ENCODE data around the gene POLR1B. TPM values are rescaled to one million over a fixed set of nuclear protein-coding genes. Genes with fewer than 3 reads are reported as not detected.
"Not testable (repeated sequence)": the region's sequence is repeated elsewhere in the genome, so short reads cannot be mapped to it uniquely, and the experiment has no call there.

Gene POLR1B
- total and polyA plus RNA-seq, 2 experiments from 2014 or later = 8.4 to 12.6 TPM

GRCh38 chr2:112548980-112549379 is 6.7 kb downstream of the POLR1B start:
- TF ChIP-seq, protein P1, sequence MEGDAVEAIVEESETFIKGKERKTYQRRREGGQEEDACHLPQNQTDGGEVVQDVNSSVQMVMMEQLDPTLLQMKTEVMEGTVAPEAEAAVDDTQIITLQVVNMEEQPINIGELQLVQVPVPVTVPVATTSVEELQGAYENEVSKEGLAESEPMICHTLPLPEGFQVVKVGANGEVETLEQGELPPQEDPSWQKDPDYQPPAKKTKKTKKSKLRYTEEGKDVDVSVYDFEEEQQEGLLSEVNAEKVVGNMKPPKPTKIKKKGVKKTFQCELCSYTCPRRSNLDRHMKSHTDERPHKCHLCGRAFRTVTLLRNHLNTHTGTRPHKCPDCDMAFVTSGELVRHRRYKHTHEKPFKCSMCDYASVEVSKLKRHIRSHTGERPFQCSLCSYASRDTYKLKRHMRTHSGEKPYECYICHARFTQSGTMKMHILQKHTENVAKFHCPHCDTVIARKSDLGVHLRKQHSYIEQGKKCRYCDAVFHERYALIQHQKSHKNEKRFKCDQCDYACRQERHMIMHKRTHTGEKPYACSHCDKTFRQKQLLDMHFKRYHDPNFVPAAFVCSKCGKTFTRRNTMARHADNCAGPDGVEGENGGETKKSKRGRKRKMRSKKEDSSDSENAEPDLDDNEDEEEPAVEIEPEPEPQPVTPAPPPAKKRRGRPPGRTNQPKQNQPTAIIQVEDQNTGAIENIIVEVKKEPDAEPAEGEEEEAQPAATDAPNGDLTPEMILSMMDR (IDR thresholded peaks at IDR 0.05; ENCODE audit: low read depth, low read length) = no peak
- peaks cover 54% of the 10 kb centered on the region for H3K36me3 ChIP-seq
- no peak overlapping the region for H3K27ac ChIP-seq
- H3K9me3 ChIP-seq (ENCODE audit: low read depth) = no peaks in the 10 kb centered on the region
- DNase-seq (ENCODE audit: low read depth in 1 of 2, low spot score in 1 of 2) = no peak
- no peaks in the 10 kb centered on the region for H3K27me3 ChIP-seq
- H3K4me1 ChIP-seq (ENCODE audit: low read depth) = no peaks in the 10 kb centered on the region
- no peak overlapping the region for H3K4me3 ChIP-seq

- TF ChIP-seq, protein P1 (IDR thresholded peaks at IDR 0.05; ENCODE audit: low read depth, low read length) = no peak
- H3K4me1 ChIP-seq (ENCODE audit: low read depth) = no peaks in the 10 kb centered on the region
Observed at GRCh38 chr2:112566104-112566503, 23.8 kb downstream of the POLR1B start.

DNA sequence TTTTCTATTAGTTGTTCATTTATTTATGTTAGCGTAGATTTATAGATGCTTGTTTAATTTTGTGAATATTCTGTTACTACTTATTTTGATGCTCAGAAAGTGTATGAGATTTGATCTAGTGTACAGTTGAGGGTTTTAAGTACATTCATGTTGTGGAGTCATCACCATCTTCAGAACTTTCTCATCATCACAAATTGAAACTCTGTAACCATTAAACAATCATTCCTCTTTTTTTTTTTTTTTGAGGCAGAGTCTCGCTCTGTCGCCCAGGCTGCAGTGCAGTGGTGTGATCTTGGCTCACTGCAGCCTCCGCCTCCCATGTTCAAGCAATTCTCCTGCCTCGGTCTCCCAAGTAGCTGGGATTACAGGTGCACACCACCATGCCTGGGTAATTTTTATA is 24.2 kb downstream of the POLR1B start:
- not testable (repeated sequence) for H3K27ac ChIP-seq; DNase-seq (ENCODE audit: low read depth in 1 of 2, low spot score in 1 of 2); H3K4me3 ChIP-seq; H3K9me3 ChIP-seq (ENCODE audit: low read depth); H3K27me3 ChIP-seq; H3K4me1 ChIP-seq (ENCODE audit: low read depth)
- H3K36me3 ChIP-seq = peaks cover 31% of the 10 kb centered on the region

More at GRCh38 chr2:112566104-112566503, 23.8 kb downstream of the POLR1B start:
- Histone ChIP-seq H3K4me3 (no peak overlapping the region), H3K27me3 (no peaks in the 10 kb centered on the region), H3K9me3 (ENCODE audit: low read depth) (no peaks in the 10 kb centered on the region), H3K27ac (no peak overlapping the region), H3K36me3 (peaks cover 31% of the 10 kb centered on the region)
- no peak for DNase-seq (ENCODE audit: low read depth in 1 of 2, low spot score in 1 of 2)

DNA sequence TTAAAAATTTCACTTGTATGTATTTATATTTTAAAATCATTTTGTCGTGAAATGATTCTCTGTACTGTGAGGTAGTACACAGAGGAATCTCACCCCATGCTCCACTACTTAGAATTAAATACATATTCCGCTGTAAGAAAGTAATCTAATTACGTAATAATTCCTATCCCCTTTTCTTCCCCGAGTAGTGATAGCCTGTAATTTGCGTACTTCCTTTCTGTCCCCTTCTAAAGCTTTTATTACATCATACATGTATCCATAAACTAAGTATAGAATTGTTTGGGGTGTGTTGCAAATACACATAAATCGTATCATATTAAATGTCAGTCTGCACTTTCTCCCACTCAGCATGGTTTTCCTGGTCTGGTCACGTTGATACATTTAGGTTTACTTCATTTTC is 29.7 kb downstream of the POLR1B start:
- Histone ChIP-seq H3K27ac (no peak overlapping the region), H3K27me3 (no peaks in the 10 kb centered on the region), H3K4me3 (no peak overlapping the region), H3K4me1 (ENCODE audit: low read depth) (no peaks in the 10 kb centered on the region), H3K36me3 (peaks cover 61% of the 10 kb centered on the region), H3K9me3 (ENCODE audit: low read depth) (no peaks in the 10 kb centered on the region)
- DNase-seq (ENCODE audit: low read depth in 1 of 2, low spot score in 1 of 2) = no peak
- TF ChIP-seq, protein P1 (IDR thresholded peaks at IDR 0.05; ENCODE audit: low read depth, low read length) = no peak

GRCh38 chr2:112577756-112578155 is 35.5 kb downstream of the POLR1B start:
- H3K36me3 ChIP-seq = peaks cover 35% of the 10 kb centered on the region
- H3K4me3 ChIP-seq = no peak overlapping the region
- H3K27ac ChIP-seq = no peak overlapping the region
- TF ChIP-seq, protein P1 (IDR thresholded peaks at IDR 0.05; ENCODE audit: low read depth, low read length) = peak; percentile 26
- H3K9me3 ChIP-seq (ENCODE audit: low read depth) = no peaks in the 10 kb centered on the region
- DNase-seq (ENCODE audit: low read depth in 1 of 2, low spot score in 1 of 2) = peak; percentile 28 to 40
- H3K4me1 ChIP-seq (ENCODE audit: low read depth) = no peaks in the 10 kb centered on the region
- no peaks in the 10 kb centered on the region for H3K27me3 ChIP-seq

GRCh38 chr2:112579241-112579640 is 37.0 kb downstream of the POLR1B start:
- peak in 1 of 2 donors; percentile 86 for DNase-seq (ENCODE audit: low read depth in 1 of 2, low spot score in 1 of 2)

More at GRCh38 chr2:112579241-112579640, 37.0 kb downstream of the POLR1B start:
- Histone ChIP-seq H3K9me3 (ENCODE audit: low read depth) (no peaks in the 10 kb centered on the region), H3K4me3 (no peak overlapping the region), H3K4me1 (ENCODE audit: low read depth) (peaks cover 3% of the 10 kb centered on the region), H3K27me3 (no peaks in the 10 kb centered on the region), H3K27ac (no peak overlapping the region), H3K36me3 (peaks cover 20% of the 10 kb centered on the region)
- TF ChIP-seq, protein P1 (IDR thresholded peaks at IDR 0.05; ENCODE audit: low read depth, low read length) = no peak

All from cardiac muscle cell (in vitro differentiated cells and primary cell).